Measurements from ENCODE around the gene NINJ2.

GRCh38 chr12:561391-561705, 101.9 kb downstream of the NINJ2 start:
- TF ChIP-seq CTCF (IDR thresholded peaks at IDR 0.05) (no peak), POLR2A (IDR thresholded peaks at IDR 0.05) (no peak), EP300 (IDR thresholded peaks at IDR 0.05) (no peak), POLR2AphosphoS5 (IDR thresholded peaks at IDR 0.05) (no peak)

Measured in gastroesophageal sphincter (tissue), 3 donors.